HuH-7 (cell line): Measurements from ENCODE around the gene SIAH2.

Experiments used
- DNase-seq: peaks from one replicate; pipeline ENCODE4 v3.0.0; 2011; ENCODE audit warnings: low spot score

The SIAH2 gene

DNA sequence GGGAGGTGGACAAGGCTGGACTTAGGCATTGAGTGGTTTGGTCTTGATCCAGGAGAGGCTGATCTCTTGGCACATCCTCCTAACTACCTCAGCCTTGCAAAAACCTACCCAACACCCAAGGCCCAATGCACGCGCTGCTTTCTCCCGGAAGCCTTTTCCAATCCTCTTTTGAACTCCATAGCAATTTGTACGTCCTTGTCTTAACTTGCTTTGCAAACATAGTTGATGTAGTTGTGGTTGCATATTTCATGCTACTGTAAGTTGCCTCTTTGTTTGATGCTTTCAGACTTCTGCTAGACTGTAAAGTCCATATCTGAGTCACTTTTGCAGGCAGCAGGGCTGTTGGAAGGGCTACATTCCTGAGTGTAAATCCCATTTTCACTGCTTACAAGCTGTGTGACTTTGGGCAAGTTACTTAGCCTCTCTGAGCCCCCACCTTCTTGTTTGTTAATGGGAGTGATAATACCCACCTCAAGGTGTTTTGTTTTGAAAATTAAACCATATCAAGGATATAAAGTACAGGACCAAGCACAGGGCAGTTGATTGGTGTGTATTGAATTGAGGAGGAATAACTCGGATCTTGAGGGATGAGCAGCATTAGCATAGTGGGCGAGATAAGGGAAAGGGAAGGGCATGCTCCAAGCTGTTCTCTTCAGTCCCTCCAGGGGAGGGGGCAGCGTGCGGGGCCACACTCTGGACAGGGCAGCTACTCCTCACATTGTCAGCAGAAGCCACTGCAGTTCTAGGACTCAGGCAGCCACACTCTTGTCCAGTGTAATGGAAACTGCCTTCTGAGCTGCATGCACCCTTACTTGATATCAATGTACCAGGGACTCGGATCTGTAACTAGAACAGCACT lies 28.8 kb downstream of the SIAH2 start:
- DNase-seq, result no peak

DNA sequence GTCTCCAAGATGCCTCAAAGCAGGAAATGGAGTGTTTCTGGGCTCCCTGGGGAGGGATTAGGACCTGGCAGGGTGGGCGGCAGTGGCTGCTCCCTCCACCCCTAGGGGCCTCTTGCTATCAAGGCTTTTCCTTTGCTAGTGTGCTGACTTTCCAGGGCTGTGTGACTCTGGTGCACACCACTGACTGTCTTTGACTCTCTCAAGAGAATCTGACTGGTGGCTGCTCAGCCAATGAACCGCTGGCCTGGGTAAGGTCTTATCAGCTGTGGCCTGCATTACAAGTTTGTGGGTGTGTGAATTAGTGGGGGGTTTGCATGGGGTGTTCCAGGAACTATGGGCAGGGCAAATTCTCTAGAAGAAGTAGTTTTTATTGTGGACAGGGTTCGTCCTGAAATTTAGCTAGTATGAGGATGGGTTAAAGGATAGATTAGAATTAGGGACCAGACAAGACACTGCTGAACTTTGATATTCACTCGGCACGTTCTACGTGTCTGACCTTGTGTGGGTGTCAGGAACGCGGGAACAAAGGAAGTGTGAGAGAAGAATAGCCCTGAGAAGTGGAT lies 29.5 kb downstream of the SIAH2 start:
- DNase-seq, result no peak

DNA sequence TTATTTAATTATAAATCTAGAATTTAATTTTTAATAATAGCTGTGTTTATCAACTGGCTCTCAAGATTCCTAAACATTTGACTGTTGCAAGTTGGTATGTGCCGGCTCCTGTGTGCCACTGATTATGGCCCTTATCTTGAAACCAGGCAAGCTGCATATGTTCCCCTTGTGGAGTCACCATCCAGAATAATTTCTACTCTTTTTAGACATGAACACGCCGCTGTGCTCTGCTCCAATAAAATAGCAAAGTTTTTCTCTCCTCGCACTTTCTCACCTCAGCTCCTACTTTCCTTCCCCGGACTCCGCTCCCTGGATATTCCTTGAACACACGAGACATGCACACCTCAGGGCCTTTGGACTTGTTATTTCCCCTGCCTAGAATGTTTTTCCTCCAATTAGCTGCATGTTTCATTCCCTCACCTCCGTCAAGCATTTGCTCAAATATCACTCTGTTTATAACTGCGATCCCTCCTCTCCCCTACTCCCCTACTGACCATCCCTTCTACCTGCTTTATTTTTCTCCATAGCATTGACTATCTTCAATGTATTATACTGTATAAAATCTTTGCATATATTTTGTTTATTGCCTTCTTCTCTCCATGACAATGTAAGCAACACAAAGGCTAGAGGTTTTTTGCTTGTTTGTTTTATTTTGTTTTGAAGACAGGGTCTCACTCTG lies 33.1 kb downstream of the SIAH2 start:
- DNase-seq, result no peak

DNA sequence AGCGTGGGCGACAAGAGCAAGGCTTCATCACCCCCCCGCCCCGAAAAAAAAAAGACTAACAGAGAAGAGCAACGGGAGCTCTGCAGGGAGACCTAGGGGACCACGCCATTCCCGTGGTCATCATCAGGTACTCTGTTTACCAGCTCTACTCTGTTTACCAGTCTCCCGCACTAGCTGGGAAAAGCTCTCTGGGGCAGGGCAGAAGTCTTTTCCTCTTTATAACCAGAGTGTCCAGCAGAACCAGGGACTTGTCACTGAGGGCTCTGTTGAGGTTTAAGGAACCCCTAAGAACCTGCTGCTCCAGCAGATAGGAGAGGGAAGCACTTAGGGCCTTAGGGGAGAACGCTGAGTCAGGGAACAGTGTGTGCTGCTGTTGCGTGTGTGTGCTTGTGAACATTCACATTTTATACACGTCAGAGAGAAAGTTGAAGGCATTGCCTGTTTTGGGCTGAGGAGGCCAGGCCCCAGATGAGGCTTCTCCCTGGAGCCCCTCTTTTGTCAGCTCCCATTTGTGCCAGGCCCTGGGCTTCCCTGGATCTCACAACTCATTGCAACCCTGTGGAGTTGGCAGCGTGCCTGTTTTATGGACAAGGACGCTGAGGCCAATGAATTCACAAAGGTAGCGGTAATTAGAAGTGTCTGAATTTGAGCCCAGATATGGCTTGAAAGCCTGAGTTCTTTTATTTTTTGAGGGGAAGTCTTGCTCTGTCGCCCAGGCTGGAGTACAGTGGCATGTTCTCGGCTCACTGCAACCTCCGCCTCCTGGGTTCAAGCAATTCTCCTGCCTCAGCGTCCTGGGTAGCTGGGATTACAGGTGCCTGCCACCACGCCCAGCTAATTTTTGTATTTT lies 35.1 kb downstream of the SIAH2 start:
- DNase-seq, result no peak

DNA sequence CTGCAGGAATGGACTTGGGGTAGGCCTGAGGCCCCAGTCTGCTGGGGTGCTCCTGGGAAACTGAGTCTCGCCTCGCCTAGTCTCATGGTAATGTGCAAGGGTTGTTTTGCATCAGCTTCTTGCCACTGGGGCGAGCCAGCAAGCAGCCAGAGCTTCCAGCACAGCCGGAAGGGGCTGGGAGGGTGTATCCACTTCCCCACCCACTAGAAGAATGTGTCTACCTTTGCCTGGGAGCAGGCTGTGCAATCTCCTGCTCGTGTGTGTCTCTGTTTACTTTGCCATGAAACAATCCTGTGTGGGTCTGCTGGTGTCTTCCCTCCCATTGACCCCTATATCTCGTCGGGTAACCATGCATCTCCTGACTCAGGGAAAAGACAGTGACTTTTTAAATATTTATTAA lies 37.4 kb downstream of the SIAH2 start:
- peak; percentile 17 for DNase-seq

DNA sequence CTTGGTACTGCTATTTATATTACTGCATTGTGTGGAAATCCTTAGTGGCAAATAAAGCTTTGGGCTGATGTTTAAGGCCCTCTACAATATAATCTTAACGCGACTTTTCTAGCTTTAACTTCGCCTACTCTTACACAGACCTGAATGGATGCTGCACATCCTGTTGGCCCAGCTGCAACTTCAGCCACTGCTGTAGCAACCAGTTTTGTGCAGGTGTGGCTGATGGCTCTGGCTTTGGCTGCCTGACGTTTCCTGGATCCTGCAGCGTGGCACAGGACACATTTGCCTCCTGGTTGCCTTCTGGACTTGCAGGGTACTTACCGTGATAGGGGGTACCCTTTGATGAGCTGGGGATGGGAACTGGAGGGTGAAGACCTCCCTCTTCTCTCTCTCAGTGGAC lies 39.0 kb downstream of the SIAH2 start:
- DNase-seq, result no peak

DNA sequence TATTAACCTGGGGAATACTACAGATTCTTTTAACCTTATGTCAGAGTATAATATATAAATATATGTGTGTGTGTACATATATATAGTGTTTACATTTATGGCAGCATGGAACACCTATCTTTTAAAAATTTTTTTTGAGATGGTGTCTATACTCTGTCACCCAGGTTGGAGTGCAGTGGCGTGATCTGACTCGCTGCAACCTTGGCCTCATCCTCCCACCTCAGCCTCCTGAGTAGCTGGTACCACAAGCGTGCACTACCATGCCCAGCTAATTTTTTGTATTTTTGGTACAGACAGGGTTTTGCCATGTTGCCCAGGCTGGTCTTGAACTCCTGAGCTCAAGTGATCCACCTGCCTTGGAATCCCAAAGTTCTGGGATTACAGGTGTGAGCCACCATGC lies 40.7 kb downstream of the SIAH2 start:
- no peak for DNase-seq

DNA sequence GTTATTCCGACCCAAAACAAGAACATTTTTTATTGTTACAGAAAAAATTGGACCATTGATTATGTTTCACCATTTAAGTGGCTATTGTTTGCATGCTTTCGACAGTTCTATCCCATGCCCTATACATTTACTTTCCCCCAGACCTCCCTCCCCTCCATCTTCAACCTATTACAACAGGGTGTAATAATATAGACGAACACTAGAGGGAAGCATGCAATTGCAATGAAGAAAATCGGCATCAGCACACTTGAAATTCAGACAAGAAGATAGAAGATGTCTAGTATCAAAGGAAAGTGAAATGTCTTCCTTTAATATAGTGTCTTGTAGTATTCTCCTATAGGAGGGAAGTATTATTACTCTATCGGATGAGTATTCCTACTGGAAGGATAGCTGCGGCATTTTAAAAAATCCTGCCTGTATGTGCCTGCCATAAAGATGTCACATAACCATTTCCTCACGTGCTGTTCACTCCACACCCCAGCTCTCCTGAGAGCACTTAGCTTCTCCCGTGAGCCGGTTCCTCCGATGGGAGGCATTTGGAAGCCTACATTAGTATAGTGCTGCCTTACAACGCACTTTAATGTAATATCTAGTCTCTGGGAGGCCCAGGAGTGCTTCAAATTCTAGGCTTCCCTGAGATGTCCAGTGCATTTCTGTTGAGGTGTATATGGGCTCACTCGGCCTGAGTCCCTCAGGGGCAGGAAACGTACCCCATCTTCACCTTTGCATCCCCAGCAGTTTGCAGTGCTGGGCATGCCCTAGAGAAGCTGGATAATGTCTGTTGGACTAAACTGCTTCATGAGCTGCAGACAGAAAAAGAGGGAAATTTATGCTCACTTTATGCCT lies 41.5 kb downstream of the SIAH2 start:
- DNase-seq, result peak; percentile 40

DNA sequence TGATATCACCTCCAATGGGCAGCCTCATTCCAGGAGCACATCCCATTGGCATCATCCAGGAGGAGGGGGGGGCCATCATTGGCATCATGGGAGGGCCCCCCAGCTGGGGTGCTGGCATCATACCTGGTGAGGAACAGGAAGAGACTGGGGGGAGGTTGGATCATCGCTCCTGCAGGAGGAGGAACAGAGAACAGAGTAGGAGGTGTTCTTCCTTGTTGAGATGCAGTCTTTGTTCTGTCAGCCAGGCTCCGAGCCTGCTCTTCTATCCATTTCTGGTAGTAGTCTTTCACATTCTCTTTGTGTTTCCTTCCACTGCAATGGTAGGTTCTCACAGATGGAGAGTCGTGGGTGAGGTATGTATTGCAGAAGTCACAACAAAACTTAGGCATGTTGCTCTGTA lies 42.5 kb downstream of the SIAH2 start:
- DNase-seq, result no peak

DNA sequence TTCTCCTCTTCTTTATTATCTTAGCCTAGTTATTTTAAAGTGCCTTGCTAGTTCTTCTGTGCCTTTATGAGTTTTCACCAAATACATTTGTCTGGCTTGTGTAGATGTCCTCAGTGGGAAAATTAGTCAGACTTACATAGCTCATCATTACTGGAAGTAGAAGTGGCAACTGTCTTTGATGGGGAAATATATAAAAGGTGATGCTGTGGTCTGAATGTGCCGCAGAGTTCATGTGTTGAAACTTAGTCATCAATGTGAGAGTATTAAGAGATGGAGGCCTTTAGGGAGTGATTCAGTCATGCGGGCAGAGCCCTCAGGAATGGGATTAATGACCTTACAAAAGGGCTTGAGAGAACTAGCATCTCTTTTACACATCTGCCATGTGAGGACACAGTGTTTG lies 52.9 kb downstream of the SIAH2 start:
- no peak for DNase-seq

DNA sequence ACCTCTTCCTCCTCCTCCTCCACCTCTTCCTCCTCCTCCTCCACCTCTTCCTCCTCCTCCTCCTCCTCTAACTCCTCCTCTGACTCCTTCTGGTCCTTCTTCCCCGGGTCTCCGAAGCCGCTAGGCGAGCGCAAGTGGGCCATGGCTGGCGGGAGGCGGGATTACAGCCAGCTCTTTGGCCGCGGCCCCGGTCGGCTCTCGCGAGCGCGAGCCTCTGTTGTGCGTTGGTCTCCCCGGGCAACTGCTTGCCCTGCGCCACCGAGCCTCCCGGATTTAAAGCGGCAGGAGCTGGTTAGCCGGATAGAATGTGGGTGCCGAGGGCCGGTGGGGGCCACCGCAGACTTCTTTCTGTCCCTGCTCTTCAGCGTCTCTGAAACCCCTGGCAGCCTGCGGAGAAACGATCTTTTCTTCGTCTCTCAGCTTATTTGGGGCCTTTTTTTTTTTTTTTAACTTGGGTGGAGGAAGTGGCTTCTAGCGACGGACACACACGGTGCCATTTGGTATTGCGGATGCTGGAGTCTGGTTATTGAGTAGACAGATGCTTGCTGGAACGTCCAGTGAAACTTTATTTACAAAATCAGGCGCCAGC lies 59.1 kb downstream of the SIAH2 start, which contains the start of gene ERICH6:
ERICH6 (minus strand) TSS at position 165 of the 589 bp plus-strand sequence; CDS start at position 143, 22 bp downstream.
- peak; percentile 73 for DNase-seq

DNA sequence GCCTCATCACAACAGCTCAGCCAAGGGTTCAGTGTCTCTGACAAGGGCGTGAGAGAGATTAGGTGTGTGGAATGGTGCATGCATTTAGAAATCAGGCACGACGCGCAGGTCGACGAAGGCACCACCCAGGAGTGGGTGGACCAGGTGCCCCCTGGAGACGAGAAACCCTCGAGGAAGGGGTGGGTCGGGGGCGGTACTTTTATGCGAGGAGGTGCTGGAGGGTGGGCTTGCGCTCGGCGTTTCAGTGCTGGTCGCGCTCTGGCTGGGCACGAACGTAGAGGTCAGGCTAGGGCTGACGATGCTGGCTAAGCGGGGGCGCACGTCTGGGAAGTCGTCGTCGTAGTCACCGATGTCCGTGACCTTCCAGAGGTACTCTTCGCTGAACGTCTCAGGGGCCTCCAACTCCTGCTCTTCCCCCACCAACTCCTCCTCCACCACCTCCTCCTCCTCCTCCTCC lies 59.6 kb downstream of the SIAH2 start:
- DNase-seq, result no peak

DNA sequence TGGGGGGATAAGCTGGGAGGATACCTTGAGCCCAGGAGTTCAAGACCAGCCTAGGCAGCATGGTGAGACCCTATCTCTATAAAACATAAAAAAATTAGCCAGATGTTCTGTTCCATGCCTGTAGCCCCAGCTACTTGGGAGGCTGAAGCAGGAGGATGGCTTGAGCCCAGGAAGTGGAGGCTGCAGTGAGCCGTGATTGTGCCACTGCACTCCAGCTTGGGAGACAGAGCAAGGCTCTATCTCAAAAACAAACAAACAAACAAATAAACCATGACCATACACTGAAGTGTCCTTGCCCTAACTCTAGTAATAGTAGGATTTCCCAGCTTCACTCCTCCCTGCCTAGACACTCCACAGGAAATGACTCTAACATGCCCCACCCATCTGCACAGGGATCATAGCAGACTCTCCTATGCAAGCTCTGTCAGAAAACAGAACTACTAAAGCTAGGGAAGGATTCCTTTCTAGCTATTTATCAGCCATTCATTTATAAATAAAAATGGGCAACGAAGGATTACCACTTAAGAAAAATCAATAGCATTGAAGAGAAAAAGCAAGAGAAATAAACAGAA lies 63.8 kb downstream of the SIAH2 start:
- no peak for DNase-seq

DNA sequence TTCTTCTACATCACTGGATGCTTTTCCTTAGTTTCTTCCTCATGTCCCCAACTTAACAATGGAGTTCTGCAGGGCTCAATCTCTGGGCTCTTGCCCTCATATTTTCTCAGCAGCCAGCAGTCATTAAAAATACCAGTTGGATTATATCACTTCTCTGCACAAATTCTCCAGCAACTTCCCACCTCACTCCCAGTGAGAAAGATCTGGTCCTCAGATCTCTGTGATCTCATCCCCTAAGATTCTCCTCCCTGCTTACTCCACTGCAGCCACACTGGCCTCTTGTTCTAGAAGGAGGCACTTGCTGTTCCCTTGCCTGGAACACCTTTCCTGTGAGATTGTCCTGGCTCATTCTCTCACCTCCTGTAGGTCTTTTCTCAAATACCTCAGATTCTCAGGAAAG lies 65.3 kb downstream of the SIAH2 start:
- no peak for DNase-seq

DNA sequence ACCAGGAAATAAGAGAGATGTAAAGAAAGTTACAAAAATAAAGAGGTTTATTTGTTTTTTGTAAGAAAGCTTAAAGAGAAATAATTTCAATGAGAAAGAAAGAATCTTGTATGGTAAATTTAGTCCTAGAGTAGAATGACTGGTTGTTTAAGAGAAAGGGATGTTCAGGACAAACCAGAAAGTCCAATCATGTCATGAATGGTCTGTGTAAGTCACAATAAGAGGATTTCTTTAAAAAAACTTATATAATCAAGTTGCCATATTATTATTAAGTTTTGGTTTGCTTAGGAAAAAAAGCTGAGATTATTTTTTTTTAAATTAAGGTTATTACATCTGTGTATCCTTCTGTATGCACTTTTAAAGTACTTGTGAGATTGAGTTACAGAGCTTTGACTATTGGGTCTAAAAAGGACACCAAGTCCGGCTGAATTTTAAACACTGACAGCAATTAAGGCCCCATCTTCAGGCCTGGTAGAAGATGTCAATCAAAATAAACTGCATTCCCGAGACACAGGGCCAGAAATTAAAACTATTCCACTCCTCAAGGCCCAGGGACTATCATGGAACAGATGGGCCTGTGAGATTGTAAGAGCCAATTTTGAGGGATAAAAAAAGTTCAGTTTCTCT lies 71.4 kb downstream of the SIAH2 start:
- DNase-seq, result no peak
